ENCODE data around the gene DZIP1L.

DNA sequence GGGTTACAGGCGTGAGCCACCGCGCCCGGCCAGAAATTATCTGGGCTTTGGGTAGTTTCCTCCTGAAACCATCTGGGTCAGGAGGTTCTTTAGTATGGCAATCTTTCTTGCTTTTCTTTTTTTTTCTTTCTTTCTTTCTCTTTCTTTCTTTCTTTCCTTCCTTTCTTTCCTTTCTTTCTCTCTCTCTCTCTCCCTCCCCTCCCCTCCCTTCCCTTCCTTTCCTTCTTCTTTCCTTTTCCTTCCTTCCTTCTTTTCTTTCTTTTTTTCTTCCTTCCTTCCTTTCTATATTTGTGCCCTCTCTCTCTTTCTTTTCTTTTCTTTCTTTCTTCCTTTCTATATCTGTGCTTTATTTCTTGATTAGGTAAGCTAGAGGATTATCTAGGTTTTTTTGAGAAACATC lies 42.3 kb upstream of the DZIP1L start:
- TF ChIP-seq, protein P1, sequence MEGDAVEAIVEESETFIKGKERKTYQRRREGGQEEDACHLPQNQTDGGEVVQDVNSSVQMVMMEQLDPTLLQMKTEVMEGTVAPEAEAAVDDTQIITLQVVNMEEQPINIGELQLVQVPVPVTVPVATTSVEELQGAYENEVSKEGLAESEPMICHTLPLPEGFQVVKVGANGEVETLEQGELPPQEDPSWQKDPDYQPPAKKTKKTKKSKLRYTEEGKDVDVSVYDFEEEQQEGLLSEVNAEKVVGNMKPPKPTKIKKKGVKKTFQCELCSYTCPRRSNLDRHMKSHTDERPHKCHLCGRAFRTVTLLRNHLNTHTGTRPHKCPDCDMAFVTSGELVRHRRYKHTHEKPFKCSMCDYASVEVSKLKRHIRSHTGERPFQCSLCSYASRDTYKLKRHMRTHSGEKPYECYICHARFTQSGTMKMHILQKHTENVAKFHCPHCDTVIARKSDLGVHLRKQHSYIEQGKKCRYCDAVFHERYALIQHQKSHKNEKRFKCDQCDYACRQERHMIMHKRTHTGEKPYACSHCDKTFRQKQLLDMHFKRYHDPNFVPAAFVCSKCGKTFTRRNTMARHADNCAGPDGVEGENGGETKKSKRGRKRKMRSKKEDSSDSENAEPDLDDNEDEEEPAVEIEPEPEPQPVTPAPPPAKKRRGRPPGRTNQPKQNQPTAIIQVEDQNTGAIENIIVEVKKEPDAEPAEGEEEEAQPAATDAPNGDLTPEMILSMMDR (IDR thresholded peaks at IDR 0.05; ENCODE audit: insufficient read depth, low read depth, low read length) = no peak
- TF ChIP-seq EZH2 (IDR thresholded peaks at IDR 0.05; ENCODE audit: insufficient read depth, low read length) = no peak
